ENCODE results near the gene TMEM9B. TPM values are rescaled to one million over a fixed set of nuclear protein-coding genes. Genes with fewer than 3 reads are reported as not detected.

The TMEM9B gene
- total and polyA plus RNA-seq, 2 donors (not counting 1 experiment from before 2014, with no cell fraction given) = 15.0 to 30.4 TPM

DNA sequence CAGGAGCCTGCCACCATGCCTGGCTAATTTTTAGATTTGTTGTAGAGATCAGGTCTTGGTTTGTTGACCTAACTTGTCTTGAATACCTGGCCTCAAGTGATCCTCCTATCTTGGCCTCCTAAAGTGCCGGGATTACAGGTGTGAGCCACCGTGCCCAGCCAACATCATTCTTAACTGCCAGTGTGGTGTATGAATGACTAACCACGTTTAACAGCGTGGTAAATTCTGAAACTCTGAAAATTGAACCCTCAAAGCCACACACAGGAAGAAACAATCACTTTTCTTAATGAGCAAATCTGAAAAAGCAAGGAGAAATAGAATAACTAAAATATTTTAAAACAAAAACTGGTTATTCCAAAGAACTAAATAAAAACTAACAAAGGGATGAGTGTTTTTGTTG is 7.4 kb downstream of the TMEM9B start:
- no peak for ATAC-seq (ENCODE audit: low read depth)
- Histone ChIP-seq H3K79me2 (ENCODE audit: control insufficient read depth, insufficient read depth, low read length) (peaks cover 45% of the 10 kb centered on the region), H3K27me3 (replicated peaks in 1 of 4; ENCODE audit: control extremely low read depth in 1 of 4, control insufficient read depth in 3 of 4, insufficient read depth in 4 of 4, low read length in 3 of 4) (no peaks in the 10 kb centered on the region), H3K27ac (ENCODE audit: low read length in 2 of 2) (no peak overlapping the region), H3K9me3 (ENCODE audit: control extremely low read depth in 1 of 3, control insufficient read depth in 2 of 3, insufficient read depth in 1 of 3, low read length in 2 of 3) (no peaks in the 10 kb centered on the region), H3K4me1 (ENCODE audit: control insufficient read depth in 2 of 2, insufficient read depth in 2 of 2, low read length in 2 of 2) (no peaks in the 10 kb centered on the region), H4K20me1 (ENCODE audit: control insufficient read depth, insufficient read depth, low read length, poor library complexity, severe bottlenecking) (peaks cover 26% of the 10 kb centered on the region), H3K4me3 (ENCODE audit: control extremely low read depth in 1 of 5, extremely low read depth in 1 of 5, insufficient read depth in 1 of 5, low read depth in 2 of 5, low read length in 4 of 5) (no peak overlapping the region), H3K4me2 (replicated peaks; ENCODE audit: low read depth, low read length, poor library complexity, severe bottlenecking) (no peak overlapping the region), H3K36me3 (replicated peaks in 1 of 2; ENCODE audit: control extremely low read depth in 1 of 2, control insufficient read depth in 1 of 2, extremely low read depth in 1 of 2, insufficient read depth in 2 of 2, low read length in 1 of 2) (peaks cover 0 to 34% of the 10 kb centered on the region in 2 experiments), H3K9ac (ENCODE audit: low read length) (no peak overlapping the region), H2AFZ (ENCODE audit: insufficient read depth, low read depth, low read length, poor library complexity, severe bottlenecking) (no peak overlapping the region)
- Mint-ChIP-seq H3K9me3 (ENCODE audit: insufficient read depth) (no peaks in the 10 kb centered on the region), H3K4me3 (no peak overlapping the region), H3K4me1 (peaks cover 7% of the 10 kb centered on the region), H3K27ac (no peak overlapping the region), H3K27me3 (no peaks in the 10 kb centered on the region)
- DNase-seq = no peak
- WGBS (ENCODE audit: insufficient coverage) = no CpG with 5 or more reads among the region's 4 CpGs
- intact Hi-C loops (cut with micrococcal nuclease) = no loop called here
- ChIA-PET POLR2A (no interaction called here), CTCF (interaction anchor here (0.6 to 1.3 kb wide), 2 partner anchors 25 to 42 kb away, joined by 3 to 4 read pairs; no protein-coding TSS in a partner anchor)
- TF ChIP-seq, protein P1, sequence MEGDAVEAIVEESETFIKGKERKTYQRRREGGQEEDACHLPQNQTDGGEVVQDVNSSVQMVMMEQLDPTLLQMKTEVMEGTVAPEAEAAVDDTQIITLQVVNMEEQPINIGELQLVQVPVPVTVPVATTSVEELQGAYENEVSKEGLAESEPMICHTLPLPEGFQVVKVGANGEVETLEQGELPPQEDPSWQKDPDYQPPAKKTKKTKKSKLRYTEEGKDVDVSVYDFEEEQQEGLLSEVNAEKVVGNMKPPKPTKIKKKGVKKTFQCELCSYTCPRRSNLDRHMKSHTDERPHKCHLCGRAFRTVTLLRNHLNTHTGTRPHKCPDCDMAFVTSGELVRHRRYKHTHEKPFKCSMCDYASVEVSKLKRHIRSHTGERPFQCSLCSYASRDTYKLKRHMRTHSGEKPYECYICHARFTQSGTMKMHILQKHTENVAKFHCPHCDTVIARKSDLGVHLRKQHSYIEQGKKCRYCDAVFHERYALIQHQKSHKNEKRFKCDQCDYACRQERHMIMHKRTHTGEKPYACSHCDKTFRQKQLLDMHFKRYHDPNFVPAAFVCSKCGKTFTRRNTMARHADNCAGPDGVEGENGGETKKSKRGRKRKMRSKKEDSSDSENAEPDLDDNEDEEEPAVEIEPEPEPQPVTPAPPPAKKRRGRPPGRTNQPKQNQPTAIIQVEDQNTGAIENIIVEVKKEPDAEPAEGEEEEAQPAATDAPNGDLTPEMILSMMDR (IDR thresholded peaks at IDR 0.05) = no peak
- TF ChIP-seq EZH2 (IDR thresholded peaks at IDR 0.05; ENCODE audit: borderline replicate concordance, insufficient read depth, low read depth, low read length, poor library complexity, severe bottlenecking) = no peak

DNA sequence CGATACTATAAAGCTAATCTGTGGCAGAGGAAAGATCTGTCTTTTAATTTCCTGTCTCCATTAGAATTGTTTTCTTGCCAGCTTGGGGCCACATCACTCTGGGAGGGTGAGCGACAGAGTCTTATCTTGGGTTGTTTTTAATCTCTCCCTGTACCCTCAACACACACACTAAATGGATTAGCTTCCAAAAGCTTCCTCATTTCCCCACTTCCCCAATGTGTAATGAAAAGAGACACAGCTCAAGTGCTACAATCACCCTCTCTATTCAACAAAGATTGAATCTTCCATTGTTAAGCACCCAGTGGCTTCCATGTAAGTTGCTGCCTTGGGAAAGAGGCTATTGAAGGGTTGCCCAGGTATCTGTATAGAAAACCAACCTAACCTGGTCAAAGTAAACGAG is 15.4 kb downstream of the TMEM9B start:
- H3K4me2 ChIP-seq (replicated peaks; ENCODE audit: low read depth, low read length, poor library complexity, severe bottlenecking) = no peak overlapping the region
- peaks cover 9% of the 10 kb centered on the region for H4K20me1 ChIP-seq (ENCODE audit: control insufficient read depth, insufficient read depth, low read length, poor library complexity, severe bottlenecking)
- TF ChIP-seq EZH2 (IDR thresholded peaks at IDR 0.05; ENCODE audit: borderline replicate concordance, insufficient read depth, low read depth, low read length, poor library complexity, severe bottlenecking) = no peak
- TF ChIP-seq, protein P1 (IDR thresholded peaks at IDR 0.05) = no peak
- no peak overlapping the region for H3K27ac Mint-ChIP-seq
- no peaks in the 10 kb centered on the region for H3K4me1 ChIP-seq (ENCODE audit: control insufficient read depth in 2 of 2, insufficient read depth in 2 of 2, low read length in 2 of 2)
- no peaks in the 10 kb centered on the region for H3K4me1 Mint-ChIP-seq
- no peak overlapping the region for H3K9ac ChIP-seq (ENCODE audit: low read length)
- no peaks in the 10 kb centered on the region for H3K9me3 Mint-ChIP-seq (ENCODE audit: insufficient read depth)
- ChIA-PET CTCF (interaction anchor here (1.5 to 2.4 kb wide), 2 partner anchors 11 to 15 kb away, joined by 4 to 15 read pairs; partner anchors contain the start of gene TMEM9B), POLR2A (no interaction called here)
- intact Hi-C loops (cut with micrococcal nuclease) = no loop called here
- H3K36me3 ChIP-seq (replicated peaks in 1 of 2; ENCODE audit: control extremely low read depth in 1 of 2, control insufficient read depth in 1 of 2, extremely low read depth in 1 of 2, insufficient read depth in 2 of 2, low read length in 1 of 2) = peaks cover 2 to 49% of the 10 kb centered on the region in 2 experiments
- H3K79me2 ChIP-seq (ENCODE audit: control insufficient read depth, insufficient read depth, low read length) = no peaks in the 10 kb centered on the region
- H3K27me3 Mint-ChIP-seq = no peaks in the 10 kb centered on the region
- no peak overlapping the region for H3K27ac ChIP-seq (ENCODE audit: low read length in 2 of 2)
- no peak overlapping the region for H2AFZ ChIP-seq (ENCODE audit: insufficient read depth, low read depth, low read length, poor library complexity, severe bottlenecking)
- H3K27me3 ChIP-seq (replicated peaks in 1 of 4; ENCODE audit: control extremely low read depth in 1 of 4, control insufficient read depth in 3 of 4, insufficient read depth in 4 of 4, low read length in 3 of 4) = no peaks in the 10 kb centered on the region
- H3K4me3 Mint-ChIP-seq = no peak overlapping the region
- DNase-seq (no peak), ATAC-seq (ENCODE audit: low read depth) (no peak)
- no peaks in the 10 kb centered on the region for H3K9me3 ChIP-seq (ENCODE audit: control extremely low read depth in 1 of 3, control insufficient read depth in 2 of 3, insufficient read depth in 1 of 3, low read length in 2 of 3)
- WGBS (ENCODE audit: insufficient coverage) = no CpG with 5 or more reads among the region's 3 CpGs
- H3K4me3 ChIP-seq (ENCODE audit: control extremely low read depth in 1 of 5, extremely low read depth in 1 of 5, insufficient read depth in 1 of 5, low read depth in 2 of 5, low read length in 4 of 5) = no peak overlapping the region

Data from B cell (primary cell).